T-helper 1 cell treated with Interleukin-12 subunit alpha and Interleukin-12 subunit beta and Interleukin-4 antibody, amounts not matched to agents 30 μg/mL and 1 μg/mL, for 36 hours (primary cell): ENCODE results near the gene YAE1.

ENCODE experiments used
- H3K27ac Mint-ChIP-seq: one replicate; pipeline ENCODE4 v1.8.0; 2021; ENCODE audit warnings: mild to moderate bottlenecking, mixed read lengths
- H3K27me3 Mint-ChIP-seq: one replicate; pipeline ENCODE4 v1.8.0; 2021; ENCODE audit warnings: low read depth, mixed read lengths
- H3K36me3 Mint-ChIP-seq: one replicate; pipeline ENCODE4 v1.8.0; 2021; ENCODE audit warnings: low read depth, mixed read lengths
- H3K4me1 Mint-ChIP-seq: one replicate; pipeline ENCODE4 v1.8.0; 2021; ENCODE audit warnings: low read depth, mixed read lengths
- H3K4me3 Mint-ChIP-seq: one replicate; pipeline ENCODE4 v1.8.0; 2021; ENCODE audit warnings: mild to moderate bottlenecking, moderate library complexity, mixed read lengths
- H3K9me3 Mint-ChIP-seq: one replicate; pipeline ENCODE4 v1.8.0; 2021; ENCODE audit warnings: mixed read lengths

The YAE1 gene

GRCh38 chr7:39606941-39607340 is 40.7 kb downstream of the YAE1 start:
- peaks cover 22% of the 10 kb centered on the region for H3K27me3 Mint-ChIP-seq
- H3K27ac Mint-ChIP-seq = no peak overlapping the region
- H3K4me1 Mint-ChIP-seq = peaks cover 46% of the 10 kb centered on the region

GRCh38 chr7:39607865-39608264 is 41.7 kb downstream of the YAE1 start:
- peaks cover 46% of the 10 kb centered on the region for H3K4me1 Mint-ChIP-seq
- peaks cover 12% of the 10 kb centered on the region for H3K36me3 Mint-ChIP-seq
- peaks cover 19% of the 10 kb centered on the region for H3K9me3 Mint-ChIP-seq
- peaks cover 22% of the 10 kb centered on the region for H3K27me3 Mint-ChIP-seq
- no peak overlapping the region for H3K27ac Mint-ChIP-seq
- H3K4me3 Mint-ChIP-seq = peak overlapping the region; percentile 32

More at GRCh38 chr7:39606941-39607340, 40.7 kb downstream of the YAE1 start:
- H3K4me3 Mint-ChIP-seq = no peak overlapping the region
- H3K36me3 Mint-ChIP-seq = peaks cover 12% of the 10 kb centered on the region
- H3K9me3 Mint-ChIP-seq = peaks cover 19% of the 10 kb centered on the region

- Mint-ChIP-seq H3K9me3 (peaks cover 19% of the 10 kb centered on the region), H3K4me1 (peaks cover 46% of the 10 kb centered on the region), H3K27me3 (peaks cover 22% of the 10 kb centered on the region), H3K36me3 (peaks cover 12% of the 10 kb centered on the region), H3K27ac (peak overlapping the region; percentile 3), H3K4me3 (peak overlapping the region; percentile 32)
Observed at GRCh38 chr7:39608278-39608677, 42.1 kb downstream of the YAE1 start.

GRCh38 chr7:39609113-39609934 is 43.1 kb downstream of the YAE1 start:
- Mint-ChIP-seq H3K27me3 (peaks cover 15% of the 10 kb centered on the region), H3K4me3 (peak overlapping the region; percentile 44), H3K27ac (no peak overlapping the region), H3K36me3 (peaks cover 12% of the 10 kb centered on the region), H3K9me3 (peaks cover 12% of the 10 kb centered on the region), H3K4me1 (peaks cover 42% of the 10 kb centered on the region)

- H3K27me3 Mint-ChIP-seq = peaks cover 15% of the 10 kb centered on the region
- H3K9me3 Mint-ChIP-seq = peaks cover 8% of the 10 kb centered on the region
- peaks cover 10% of the 10 kb centered on the region for H3K36me3 Mint-ChIP-seq
- no peak overlapping the region for H3K27ac Mint-ChIP-seq
- H3K4me3 Mint-ChIP-seq = no peak overlapping the region
- H3K4me1 Mint-ChIP-seq = peaks cover 39% of the 10 kb centered on the region
Observed at GRCh38 chr7:39609935-39610263, 43.7 kb downstream of the YAE1 start.

DNA sequence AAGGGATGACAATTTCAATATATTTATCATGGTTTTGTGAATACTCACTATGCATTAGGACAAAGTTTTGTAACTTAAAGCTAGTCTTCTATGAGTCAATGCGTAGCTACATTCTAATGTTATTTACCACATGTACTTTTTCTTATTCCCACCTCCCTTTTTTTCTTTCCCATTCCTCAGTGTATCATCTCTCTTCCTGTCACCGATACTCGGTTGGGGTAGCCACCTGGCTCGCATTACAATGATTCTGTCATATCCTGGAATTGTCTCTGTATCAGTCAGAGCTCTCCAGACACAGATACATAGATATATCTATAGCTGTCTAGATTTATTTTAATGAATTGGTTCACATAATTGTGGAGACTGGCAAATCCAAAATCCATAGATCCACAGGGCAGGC is 47.4 kb downstream of the YAE1 start:
- H3K27me3 Mint-ChIP-seq = peaks cover 32% of the 10 kb centered on the region
- peaks cover 10% of the 10 kb centered on the region for H3K4me1 Mint-ChIP-seq
- H3K36me3 Mint-ChIP-seq = peaks cover 4% of the 10 kb centered on the region
- H3K27ac Mint-ChIP-seq = no peak overlapping the region
- H3K4me3 Mint-ChIP-seq = no peak overlapping the region
- no peaks in the 10 kb centered on the region for H3K9me3 Mint-ChIP-seq

DNA sequence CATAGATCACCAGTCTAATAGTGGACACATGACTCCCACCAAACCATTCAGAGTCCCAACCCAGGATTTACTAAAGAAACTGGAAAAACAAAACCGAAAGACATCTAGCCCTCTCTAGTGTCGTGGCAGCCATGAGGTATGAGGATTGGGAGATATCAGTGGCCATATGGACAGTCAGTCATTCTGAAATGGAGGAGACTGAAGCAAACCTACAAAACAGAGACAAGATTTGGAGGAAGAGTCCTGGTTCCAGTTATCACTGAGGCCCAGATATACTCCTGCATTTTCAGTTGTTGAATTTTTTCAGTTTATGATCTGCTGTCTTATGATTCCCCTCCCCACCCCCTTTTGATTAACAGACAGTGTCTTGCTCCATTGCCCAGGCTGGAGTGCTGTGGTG is 48.1 kb downstream of the YAE1 start:
- Mint-ChIP-seq H3K4me1 (peaks cover 5% of the 10 kb centered on the region), H3K36me3 (peaks cover 4% of the 10 kb centered on the region), H3K4me3 (no peak overlapping the region), H3K9me3 (no peaks in the 10 kb centered on the region), H3K27me3 (peaks cover 27% of the 10 kb centered on the region), H3K27ac (no peak overlapping the region)

- no peak overlapping the region for H3K27ac Mint-ChIP-seq
- peaks cover 2% of the 10 kb centered on the region for H3K36me3 Mint-ChIP-seq
- no peak overlapping the region for H3K4me3 Mint-ChIP-seq
- H3K27me3 Mint-ChIP-seq = peaks cover 21% of the 10 kb centered on the region
- H3K9me3 Mint-ChIP-seq = no peaks in the 10 kb centered on the region
- H3K4me1 Mint-ChIP-seq = peaks cover 2% of the 10 kb centered on the region
Observed at GRCh38 chr7:39615350-39615975, 49.3 kb downstream of the YAE1 start.

DNA sequence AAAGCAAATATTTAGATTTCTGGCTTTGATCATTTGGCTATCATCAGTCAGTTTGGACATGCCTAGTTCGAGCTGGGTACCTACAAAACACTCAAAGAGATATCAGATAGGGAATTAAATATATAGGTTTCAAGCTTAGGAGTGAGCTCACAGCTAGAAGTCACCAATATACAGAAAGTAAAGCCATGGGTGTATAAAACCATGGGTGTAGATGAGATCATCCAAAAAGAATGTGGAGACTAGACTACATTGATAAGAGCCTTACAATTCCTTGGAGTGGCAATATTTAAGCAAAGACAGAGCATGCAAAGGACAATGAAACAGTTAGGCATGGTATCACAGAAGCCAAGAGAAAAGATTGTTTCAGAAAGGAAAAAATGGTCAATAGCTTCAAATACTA is 49.9 kb downstream of the YAE1 start:
- H3K27me3 Mint-ChIP-seq = peaks cover 17% of the 10 kb centered on the region
- peaks cover 2% of the 10 kb centered on the region for H3K4me1 Mint-ChIP-seq
- H3K36me3 Mint-ChIP-seq = no peaks in the 10 kb centered on the region

DNA sequence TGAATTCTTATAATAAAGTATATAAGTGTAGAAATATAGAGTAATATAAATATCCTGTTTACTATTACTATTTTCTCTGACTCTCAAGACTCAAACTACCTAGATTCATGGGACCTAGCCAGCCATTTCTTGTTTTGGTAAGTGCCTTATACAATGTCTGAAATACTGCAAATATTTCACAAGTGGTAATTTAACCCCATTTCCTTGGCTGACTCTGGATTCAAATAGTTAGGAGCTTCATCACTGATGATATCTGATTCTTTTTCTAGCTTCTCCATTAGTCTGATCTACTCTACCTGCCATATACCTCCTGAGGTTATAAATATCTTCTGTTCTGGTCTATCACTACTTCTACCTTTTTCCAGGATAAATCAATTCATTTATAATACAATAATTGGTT is 50.8 kb downstream of the YAE1 start:
- Mint-ChIP-seq H3K4me1 (peaks cover 6% of the 10 kb centered on the region), H3K9me3 (no peaks in the 10 kb centered on the region), H3K27ac (no peak overlapping the region), H3K27me3 (peaks cover 17% of the 10 kb centered on the region), H3K4me3 (no peak overlapping the region), H3K36me3 (peaks cover 2% of the 10 kb centered on the region)

More for the DNA sequence above, 49.9 kb downstream of the YAE1 start:
- no peak overlapping the region for H3K27ac Mint-ChIP-seq
- no peak overlapping the region for H3K4me3 Mint-ChIP-seq
- H3K9me3 Mint-ChIP-seq = no peaks in the 10 kb centered on the region

DNA sequence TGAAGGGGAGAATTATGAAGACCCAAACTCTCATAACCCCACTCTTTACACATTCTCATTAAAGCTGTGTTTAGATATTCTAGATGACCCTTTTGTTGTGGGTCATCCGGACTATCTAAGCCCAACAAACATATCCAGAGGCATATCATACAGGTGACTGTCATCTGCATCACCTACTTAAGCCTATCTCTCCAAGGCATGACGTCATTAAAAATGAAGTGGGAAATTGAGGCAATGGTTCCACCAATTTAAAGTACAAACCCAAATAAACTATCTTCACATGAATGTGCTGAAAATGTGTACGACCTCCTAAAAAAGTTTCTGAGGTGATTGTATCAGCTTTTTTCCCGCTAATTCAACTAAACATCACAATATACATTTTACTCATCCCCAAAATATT is 52.7 kb downstream of the YAE1 start:
- H3K4me3 Mint-ChIP-seq = no peak overlapping the region

GRCh38 chr7:39620486-39620885 is 54.3 kb downstream of the YAE1 start:
- no peaks in the 10 kb centered on the region for H3K9me3 Mint-ChIP-seq
- peaks cover 25% of the 10 kb centered on the region for H3K4me1 Mint-ChIP-seq
- H3K4me3 Mint-ChIP-seq = no peak overlapping the region
- H3K27me3 Mint-ChIP-seq = peaks cover 15% of the 10 kb centered on the region
- no peak overlapping the region for H3K27ac Mint-ChIP-seq
- peaks cover 12% of the 10 kb centered on the region for H3K36me3 Mint-ChIP-seq

More for the DNA sequence above, 52.7 kb downstream of the YAE1 start:
- H3K27ac Mint-ChIP-seq = no peak overlapping the region
- peaks cover 3% of the 10 kb centered on the region for H3K36me3 Mint-ChIP-seq
- peaks cover 17% of the 10 kb centered on the region for H3K27me3 Mint-ChIP-seq
- no peaks in the 10 kb centered on the region for H3K9me3 Mint-ChIP-seq
- H3K4me1 Mint-ChIP-seq = peaks cover 13% of the 10 kb centered on the region

DNA sequence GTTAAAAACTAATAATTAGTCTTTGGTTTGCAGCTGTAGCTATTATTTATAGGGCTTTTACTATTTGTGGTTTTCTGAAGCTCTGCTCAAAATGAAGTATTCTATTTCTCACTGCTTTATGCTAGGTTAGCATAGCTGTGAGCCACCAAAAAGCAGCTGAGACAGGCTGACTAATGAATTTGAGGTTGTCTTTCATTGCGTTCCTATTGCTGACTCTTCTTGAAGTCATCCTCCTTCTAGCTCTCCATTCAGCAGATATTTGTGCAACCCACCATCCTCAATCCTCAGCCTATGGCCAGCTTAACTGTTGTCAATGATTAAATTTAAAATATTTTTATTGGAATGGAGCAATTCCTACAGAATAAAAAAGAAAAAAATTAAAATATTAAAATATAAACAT is 55.1 kb downstream of the YAE1 start:
- Mint-ChIP-seq H3K4me3 (no peak overlapping the region), H3K9me3 (no peaks in the 10 kb centered on the region), H3K27me3 (peaks cover 7% of the 10 kb centered on the region), H3K4me1 (peaks cover 28% of the 10 kb centered on the region), H3K27ac (no peak overlapping the region), H3K36me3 (peaks cover 12% of the 10 kb centered on the region)

DNA sequence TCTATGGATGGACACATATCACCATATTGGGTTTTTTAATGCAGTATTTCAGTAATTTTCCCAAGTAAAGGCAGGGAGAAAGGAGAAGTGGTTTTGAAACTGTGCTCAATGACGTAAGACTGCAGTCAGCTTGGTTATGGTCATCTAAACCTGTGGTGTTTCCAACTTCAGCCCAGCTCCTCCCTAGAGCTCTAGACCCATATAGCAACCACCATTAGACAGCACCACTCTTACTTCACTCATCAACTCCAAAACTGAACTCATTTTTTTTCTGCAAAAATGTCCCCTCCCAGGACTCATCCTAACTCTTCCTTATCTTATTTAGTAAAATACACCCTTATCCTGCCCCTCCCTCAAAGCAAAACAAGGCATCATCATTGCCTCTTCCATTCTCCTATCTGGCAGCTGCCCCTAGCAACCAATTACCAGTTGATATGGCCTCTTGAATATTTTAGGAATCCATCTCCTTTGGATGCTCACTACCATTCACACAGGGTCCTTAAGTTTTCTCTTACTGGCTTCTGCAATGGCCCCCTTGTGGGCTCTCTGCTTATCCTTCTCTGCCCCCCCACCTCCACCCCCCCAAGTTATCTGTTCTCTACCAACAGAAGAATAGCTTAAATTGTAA is 55.7 kb downstream of the YAE1 start:
- Mint-ChIP-seq H3K4me1 (peaks cover 32% of the 10 kb centered on the region), H3K9me3 (no peaks in the 10 kb centered on the region), H3K27me3 (peaks cover 3% of the 10 kb centered on the region), H3K4me3 (peak overlapping the region; percentile 86), H3K36me3 (peaks cover 12% of the 10 kb centered on the region), H3K27ac (peak overlapping the region; percentile 19)
